Effector memory CD4-positive, alpha-beta T cell (primary cell): Measurements from ENCODE around the gene ERGIC1.

ENCODE experiments used
- DNase-seq, 3 donors: peaks; one replicate each; pipeline ENCODE4 v3.0.0-alpha.2; 2020
- H3K27ac ChIP-seq: 2 replicates; pipeline ENCODE4 v1.7.0; 2013; ENCODE audit warnings: mild to moderate bottlenecking, low read length, moderate library complexity; ENCODE audit not compliant: insufficient read depth, poor library complexity, severe bottlenecking
- H3K27me3 ChIP-seq: replicated peaks from 2 replicates; pipeline ENCODE4 v1.7.0; 2013; ENCODE audit warnings: mild to moderate bottlenecking, low read length; ENCODE audit not compliant: insufficient read depth, control insufficient read depth, poor library complexity, severe bottlenecking
- H3K36me3 ChIP-seq: 2 replicates; pipeline ENCODE4 v1.7.0; 2013; ENCODE audit warnings: mild to moderate bottlenecking, low read length, moderate library complexity; ENCODE audit not compliant: control insufficient read depth, insufficient read depth
- H3K4me1 ChIP-seq: 2 replicates; pipeline ENCODE4 v1.7.0; 2013; ENCODE audit warnings: low read length, mild to moderate bottlenecking; ENCODE audit not compliant: control insufficient read depth, insufficient read depth, poor library complexity, severe bottlenecking
- H3K4me3 ChIP-seq: 2 replicates; pipeline ENCODE4 v1.7.0; 2013; ENCODE audit warnings: low read length, low read depth, mild to moderate bottlenecking; ENCODE audit not compliant: insufficient read depth, poor library complexity, severe bottlenecking
- H3K9me3 ChIP-seq: 2 replicates; pipeline ENCODE4 v1.7.0; 2013; ENCODE audit warnings: mild to moderate bottlenecking, low read length, moderate library complexity; ENCODE audit not compliant: control insufficient read depth

The ERGIC1 gene

GRCh38 chr5:172870715-172871461 is 36.8 kb downstream of the ERGIC1 start:
- Histone ChIP-seq H3K27me3 (no peaks in the 10 kb centered on the region), H3K4me1 (no peaks in the 10 kb centered on the region), H3K9me3 (no peaks in the 10 kb centered on the region), H3K27ac (no peak overlapping the region), H3K4me3 (no peak overlapping the region), H3K36me3 (no peaks in the 10 kb centered on the region)
- no peak for DNase-seq

GRCh38 chr5:172871536-172871935 is 37.5 kb downstream of the ERGIC1 start:
- no peak overlapping the region for H3K27ac ChIP-seq
- H3K4me3 ChIP-seq, result no peak overlapping the region

DNA sequence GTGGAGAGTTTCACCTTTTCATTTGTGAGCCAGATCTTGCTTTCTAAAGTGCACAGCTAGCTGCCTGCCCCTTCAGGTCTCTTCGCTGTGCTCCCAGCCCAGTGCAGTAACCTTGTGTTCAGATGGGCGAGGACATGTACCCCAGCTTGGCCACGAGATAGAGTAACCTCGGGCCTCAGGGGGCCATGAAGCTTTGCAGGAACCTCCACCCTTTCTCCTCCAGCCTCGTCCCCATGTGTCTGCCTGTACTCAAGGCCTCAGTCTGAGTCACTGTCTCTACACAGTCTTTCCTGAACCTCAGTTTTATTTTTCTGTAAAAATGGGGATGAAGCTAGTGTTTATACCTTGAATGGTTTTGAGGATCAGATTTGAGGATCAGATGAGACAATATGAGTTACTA is 37.9 kb downstream of the ERGIC1 start:
- Histone ChIP-seq H3K27ac (no peak overlapping the region), H3K36me3 (no peaks in the 10 kb centered on the region), H3K9me3 (no peaks in the 10 kb centered on the region), H3K27me3 (no peaks in the 10 kb centered on the region), H3K4me3 (no peak overlapping the region), H3K4me1 (no peaks in the 10 kb centered on the region)
- no peak for DNase-seq

More at GRCh38 chr5:172871536-172871935, 37.5 kb downstream of the ERGIC1 start:
- H3K27me3 ChIP-seq, result no peaks in the 10 kb centered on the region
- H3K36me3 ChIP-seq, result no peaks in the 10 kb centered on the region
- no peaks in the 10 kb centered on the region for H3K4me1 ChIP-seq
- no peaks in the 10 kb centered on the region for H3K9me3 ChIP-seq
- no peak for DNase-seq

DNA sequence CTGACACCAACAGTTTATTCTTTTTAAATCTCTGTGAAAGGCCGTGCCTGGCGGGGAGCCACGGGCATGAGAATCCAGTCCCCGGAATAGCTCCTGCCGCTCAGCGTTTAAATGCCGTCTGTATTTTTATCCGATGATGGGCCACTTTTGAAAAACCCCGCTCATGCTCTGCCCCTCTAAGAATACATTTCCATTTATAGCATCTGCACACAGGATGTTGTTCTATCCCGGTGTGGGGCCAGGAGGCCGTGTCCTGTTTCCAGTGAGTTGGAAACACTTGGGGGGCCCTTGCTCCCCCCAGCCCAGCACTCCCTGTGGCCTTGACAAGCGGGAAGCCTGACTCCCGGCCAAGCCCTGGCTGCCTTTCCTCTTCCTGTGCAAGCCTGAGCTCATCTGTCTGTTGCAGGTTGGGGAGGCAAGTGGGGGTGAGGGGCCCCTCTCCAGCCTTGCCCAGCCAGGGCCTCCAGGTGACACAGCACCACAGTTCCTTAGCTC is 39.0 kb downstream of the ERGIC1 start:
- DNase-seq, result no peak
- Histone ChIP-seq H3K27ac (no peak overlapping the region), H3K4me1 (no peaks in the 10 kb centered on the region), H3K4me3 (no peak overlapping the region), H3K27me3 (no peaks in the 10 kb centered on the region), H3K9me3 (no peaks in the 10 kb centered on the region), H3K36me3 (no peaks in the 10 kb centered on the region)

DNA sequence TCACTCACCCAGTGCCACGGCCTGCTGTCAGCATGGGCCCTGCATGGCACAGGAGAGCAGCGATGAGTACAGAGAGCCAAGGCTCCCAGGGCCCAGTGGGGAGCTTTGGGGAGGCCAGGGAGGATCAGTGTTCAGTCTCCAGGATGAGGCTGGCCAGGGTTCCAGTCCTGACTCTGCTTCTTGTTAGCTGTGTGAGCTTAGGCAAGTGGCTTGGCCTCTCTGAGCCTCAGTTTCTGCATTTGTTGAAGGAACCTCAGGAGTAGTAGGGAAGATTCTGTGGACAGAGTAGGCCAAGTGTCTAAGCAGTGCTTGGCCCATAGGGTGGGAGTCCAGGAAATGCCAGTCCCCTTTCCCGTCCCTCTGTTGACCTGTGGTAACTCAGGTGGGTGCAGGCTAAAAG is 39.5 kb downstream of the ERGIC1 start:
- Histone ChIP-seq H3K4me1 (no peaks in the 10 kb centered on the region), H3K36me3 (no peaks in the 10 kb centered on the region), H3K27me3 (no peaks in the 10 kb centered on the region), H3K9me3 (no peaks in the 10 kb centered on the region), H3K4me3 (no peak overlapping the region), H3K27ac (no peak overlapping the region)
- no peak for DNase-seq

DNA sequence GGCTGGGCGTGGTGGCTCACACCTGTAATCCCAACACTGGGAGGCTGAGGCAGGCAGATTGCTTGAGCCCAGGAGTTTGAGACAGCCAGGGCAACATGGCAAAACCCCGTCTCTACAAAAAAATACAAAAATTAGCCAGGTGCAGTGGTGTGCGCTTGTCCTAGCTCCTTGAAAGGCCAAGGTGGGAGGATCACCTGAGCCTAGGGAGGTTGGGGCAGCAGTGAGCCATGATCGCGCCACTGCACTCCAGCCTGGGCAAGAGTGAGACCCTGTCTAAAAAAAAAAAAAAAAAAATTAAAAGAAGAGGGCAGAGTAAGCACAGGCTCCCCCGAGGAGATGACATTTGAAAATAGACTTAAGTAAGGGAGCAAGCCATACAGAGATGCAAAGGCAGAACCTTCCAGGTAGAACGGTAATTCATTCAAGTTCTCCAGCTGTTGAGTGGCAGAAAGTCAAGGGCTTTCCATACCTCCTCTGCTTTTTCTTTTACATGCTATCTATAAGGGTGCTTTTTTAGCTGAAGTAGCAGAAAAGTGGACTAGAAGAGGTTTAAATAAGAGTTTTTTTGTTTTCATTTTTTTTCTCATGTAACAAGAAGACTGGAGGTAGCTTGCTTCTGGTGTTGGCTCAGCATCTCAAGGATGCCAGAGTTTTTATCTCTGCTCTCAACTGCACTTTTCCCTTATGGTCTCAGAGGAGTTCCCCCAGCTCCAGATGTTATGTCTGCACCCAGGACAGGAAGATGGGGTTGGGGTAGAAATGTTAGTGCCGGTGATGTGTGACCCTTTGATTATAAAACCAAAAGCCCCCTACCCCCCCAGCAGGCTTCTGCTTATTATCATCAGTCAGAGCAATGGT is 40.8 kb downstream of the ERGIC1 start:
- Histone ChIP-seq H3K27ac (no peak overlapping the region), H3K9me3 (no peaks in the 10 kb centered on the region), H3K4me1 (no peaks in the 10 kb centered on the region), H3K27me3 (no peaks in the 10 kb centered on the region), H3K4me3 (no peak overlapping the region), H3K36me3 (no peaks in the 10 kb centered on the region)
- no peak for DNase-seq

- H3K27me3 ChIP-seq, result no peaks in the 10 kb centered on the region
- DNase-seq, result no peak
- H3K36me3 ChIP-seq, result no peaks in the 10 kb centered on the region
- no peak overlapping the region for H3K4me3 ChIP-seq
- no peaks in the 10 kb centered on the region for H3K4me1 ChIP-seq
- no peaks in the 10 kb centered on the region for H3K9me3 ChIP-seq
- H3K27ac ChIP-seq, result no peak overlapping the region
Measured at GRCh38 chr5:172875505-172876279, 41.6 kb downstream of the ERGIC1 start.

- no peak overlapping the region for H3K4me3 ChIP-seq
- no peaks in the 10 kb centered on the region for H3K4me1 ChIP-seq
- no peaks in the 10 kb centered on the region for H3K9me3 ChIP-seq
- DNase-seq, result no peak
- H3K27ac ChIP-seq, result no peak overlapping the region
- H3K27me3 ChIP-seq, result no peaks in the 10 kb centered on the region
- H3K36me3 ChIP-seq, result no peaks in the 10 kb centered on the region
Measured at GRCh38 chr5:172876578-172876977, 42.5 kb downstream of the ERGIC1 start.

GRCh38 chr5:172877466-172878260 is 43.6 kb downstream of the ERGIC1 start:
- no peak overlapping the region for H3K27ac ChIP-seq
- no peak for DNase-seq
- no peak overlapping the region for H3K4me3 ChIP-seq
- H3K4me1 ChIP-seq, result no peaks in the 10 kb centered on the region
- no peaks in the 10 kb centered on the region for H3K27me3 ChIP-seq
- H3K9me3 ChIP-seq, result no peaks in the 10 kb centered on the region
- H3K36me3 ChIP-seq, result no peaks in the 10 kb centered on the region
